HG02571 (cell line): ENCODE results near the gene STK10.
"Not testable (repeated sequence)": the region's sequence is repeated elsewhere in the genome, so short reads cannot be mapped to it uniquely, and the experiment has no call there.

Experiments used
- ATAC-seq: cut with Tn5 transposase; IDR thresholded peaks from one replicate; pipeline ENCODE4 v1.9.1; 2021; ENCODE audit warnings: mild to moderate bottlenecking, moderate library complexity; ENCODE audit not compliant: unreplicated experiment

STK10 gene

GRCh38 chr5:172188033-172188892 lies at the start of gene STK10:
Gene STK10 (minus strand): TSS chr5:172188224. CDS start chr5:172188042, 182 bp downstream.
- ATAC-seq, result peak; percentile 60

GRCh38 chr5:172235827-172236736 lies 48.1 kb upstream of the STK10 start:
- no peak for ATAC-seq

- peak; percentile 56 for ATAC-seq
Observed at GRCh38 chr5:172235132-172235780, 47.2 kb upstream of the STK10 start.

- ATAC-seq, result no peak
Observed at GRCh38 chr5:172234031-172234430, 46.0 kb upstream of the STK10 start.

- ATAC-seq, result no peak
Observed at GRCh38 chr5:172229904-172230303, 41.9 kb upstream of the STK10 start.

GRCh38 chr5:172224996-172225395 lies 37.0 kb upstream of the STK10 start:
- ATAC-seq, result no peak

- ATAC-seq, result peak; percentile 76
Observed at GRCh38 chr5:172223901-172224873, 36.2 kb upstream of the STK10 start.

- no peak for ATAC-seq
Observed at GRCh38 chr5:172219296-172219695, 31.3 kb upstream of the STK10 start.

GRCh38 chr5:172216345-172216744 lies 28.3 kb upstream of the STK10 start:
- no peak for ATAC-seq

GRCh38 chr5:172213126-172213525 lies 25.1 kb upstream of the STK10 start:
- no peak for ATAC-seq

- no peak for ATAC-seq
Observed at GRCh38 chr5:172211676-172212075, 23.7 kb upstream of the STK10 start.

- no peak for ATAC-seq
Observed at GRCh38 chr5:172209714-172210113, 21.7 kb upstream of the STK10 start.

- ATAC-seq, result no peak
Observed at GRCh38 chr5:172207511-172207910, 19.5 kb upstream of the STK10 start.

GRCh38 chr5:172205984-172206383 lies 18.0 kb upstream of the STK10 start:
- ATAC-seq, result not testable (repeated sequence)

GRCh38 chr5:172200476-172200875 lies 12.5 kb upstream of the STK10 start:
- ATAC-seq, result no peak

GRCh38 chr5:172199446-172199845 lies 11.4 kb upstream of the STK10 start:
- ATAC-seq, result no peak

GRCh38 chr5:172197775-172198174 lies 9.8 kb upstream of the STK10 start:
- not testable (repeated sequence) for ATAC-seq

- ATAC-seq, result no peak
Observed at GRCh38 chr5:172194985-172195774, 7.2 kb upstream of the STK10 start.

- ATAC-seq, result no peak
Observed at GRCh38 chr5:172193872-172194271, 5.8 kb upstream of the STK10 start, which contains the start of gene EFCAB9. Gene EFCAB9 (plus strand): TSS chr5:172194172. CDS start chr5:172194173, 1 bp downstream.
